GM19023 (cell line): ENCODE results near the gene CFAP73.
"Not testable (repeated sequence)": the region's sequence is repeated elsewhere in the genome, so short reads cannot be mapped to it uniquely, and the experiment has no call there.

Experiments used
- ATAC-seq: cut with Tn5 transposase; IDR thresholded peaks from one replicate; pipeline ENCODE4 v1.9.1; 2021; ENCODE audit warnings: mild to moderate bottlenecking, moderate library complexity; ENCODE audit not compliant: unreplicated experiment

CFAP73 gene

GRCh38 chr12:113149361-113150150 is at the start of gene CFAP73:
CFAP73 (plus strand) TSS chr12:113149724; CDS start chr12:113149858, 134 bp downstream.
- no peak for ATAC-seq

- ATAC-seq: no peak
These were observed 49.8 kb upstream of the CFAP73 start for GRCh38 chr12:113099764-113100163.

GRCh38 chr12:113101751-113102150 is 47.8 kb upstream of the CFAP73 start:
- no peak for ATAC-seq

GRCh38 chr12:113102811-113103210 is 46.7 kb upstream of the CFAP73 start:
- no peak for ATAC-seq

- no peak for ATAC-seq
These were observed 45.6 kb upstream of the CFAP73 start for GRCh38 chr12:113103756-113104450.

GRCh38 chr12:113104953-113105510 is 44.5 kb upstream of the CFAP73 start:
- ATAC-seq: no peak

GRCh38 chr12:113105606-113106271 is 43.8 kb upstream of the CFAP73 start:
- no peak for ATAC-seq

- no peak for ATAC-seq
These were observed 43.2 kb upstream of the CFAP73 start for GRCh38 chr12:113106361-113106760.

GRCh38 chr12:113108308-113108707 is 41.2 kb upstream of the CFAP73 start:
- no peak for ATAC-seq

GRCh38 chr12:113109360-113109759 is 40.2 kb upstream of the CFAP73 start:
- ATAC-seq: no peak

- ATAC-seq: no peak
These were observed 39.5 kb upstream of the CFAP73 start for GRCh38 chr12:113109872-113110599.

- ATAC-seq: no peak
These were observed 38.3 kb upstream of the CFAP73 start for GRCh38 chr12:113111247-113111646.

GRCh38 chr12:113112043-113112899 is 37.3 kb upstream of the CFAP73 start:
- ATAC-seq: no peak

GRCh38 chr12:113113397-113113796 is 36.1 kb upstream of the CFAP73 start:
- no peak for ATAC-seq

- ATAC-seq: no peak
These were observed 34.9 kb upstream of the CFAP73 start for GRCh38 chr12:113114447-113115178.

- no peak for ATAC-seq
These were observed 33.9 kb upstream of the CFAP73 start for GRCh38 chr12:113115455-113116126.

GRCh38 chr12:113116875-113117274 is 32.6 kb upstream of the CFAP73 start:
- no peak for ATAC-seq

GRCh38 chr12:113117684-113118083 is 31.8 kb upstream of the CFAP73 start:
- ATAC-seq: not testable (repeated sequence)

GRCh38 chr12:113118142-113118541 is 31.4 kb upstream of the CFAP73 start:
- no peak for ATAC-seq
